Fibroblast of gingiva (primary cell): Measurements from ENCODE around the gene LRRC3B.

Source experiments
- DNase-seq: peaks from one replicate; pipeline ENCODE4 v3.0.0-alpha.2; 2011; ENCODE audit warnings: low read depth

The LRRC3B gene

GRCh38 chr3:26712211-26713026 lies 89.8 kb downstream of the LRRC3B start:
- DNase-seq, result no peak

GRCh38 chr3:26713091-26713490 lies 90.5 kb downstream of the LRRC3B start:
- no peak for DNase-seq

GRCh38 chr3:26714485-26714884 lies 91.9 kb downstream of the LRRC3B start:
- DNase-seq, result no peak

GRCh38 chr3:26715431-26715830 lies 92.9 kb downstream of the LRRC3B start:
- no peak for DNase-seq

GRCh38 chr3:26718315-26718714 lies 95.7 kb downstream of the LRRC3B start:
- DNase-seq, result no peak

- DNase-seq, result no peak
These were observed 96.6 kb downstream of the LRRC3B start for GRCh38 chr3:26719134-26719533.

- no peak for DNase-seq
These were observed 98.5 kb downstream of the LRRC3B start for GRCh38 chr3:26721047-26721446.

GRCh38 chr3:26731843-26732242 lies 109.3 kb downstream of the LRRC3B start:
- no peak for DNase-seq

GRCh38 chr3:26750263-26750662 lies 127.7 kb downstream of the LRRC3B start:
- no peak for DNase-seq

GRCh38 chr3:26752466-26752865 lies 129.9 kb downstream of the LRRC3B start:
- DNase-seq, result no peak

- DNase-seq, result no peak
These were observed 130.5 kb downstream of the LRRC3B start for GRCh38 chr3:26753095-26753494.

- no peak for DNase-seq
These were observed 135.4 kb downstream of the LRRC3B start for GRCh38 chr3:26757978-26758377.
